KOPT-K1 (cell line): ENCODE measurements around the gene DCK.

ENCODE experiments used
- H3K27ac ChIP-seq: fragments of 200-600 bp; sonication (generic); 2 replicates; pipeline ENCODE4 v1.5.1; 2016; ENCODE audit warnings: antibody characterized with exemption, mild to moderate bottlenecking, low read depth, low read length; ENCODE audit not compliant: poor library complexity, severe bottlenecking
- H3K36me3 ChIP-seq: fragments of 200-600 bp; sonication (generic); 2 replicates; pipeline ENCODE4 v1.5.1; 2017; ENCODE audit warnings: antibody characterized with exemption, mild to moderate bottlenecking, low read length, moderate library complexity; ENCODE audit not compliant: insufficient read depth
- H3K9me3 ChIP-seq: fragments of 200-600 bp; sonication (generic); 2 replicates; pipeline ENCODE4 v1.5.1; 2017; ENCODE audit warnings: antibody characterized with exemption, low read length, mild to moderate bottlenecking; ENCODE audit not compliant: insufficient read depth, poor library complexity, severe bottlenecking

The DCK gene

DNA sequence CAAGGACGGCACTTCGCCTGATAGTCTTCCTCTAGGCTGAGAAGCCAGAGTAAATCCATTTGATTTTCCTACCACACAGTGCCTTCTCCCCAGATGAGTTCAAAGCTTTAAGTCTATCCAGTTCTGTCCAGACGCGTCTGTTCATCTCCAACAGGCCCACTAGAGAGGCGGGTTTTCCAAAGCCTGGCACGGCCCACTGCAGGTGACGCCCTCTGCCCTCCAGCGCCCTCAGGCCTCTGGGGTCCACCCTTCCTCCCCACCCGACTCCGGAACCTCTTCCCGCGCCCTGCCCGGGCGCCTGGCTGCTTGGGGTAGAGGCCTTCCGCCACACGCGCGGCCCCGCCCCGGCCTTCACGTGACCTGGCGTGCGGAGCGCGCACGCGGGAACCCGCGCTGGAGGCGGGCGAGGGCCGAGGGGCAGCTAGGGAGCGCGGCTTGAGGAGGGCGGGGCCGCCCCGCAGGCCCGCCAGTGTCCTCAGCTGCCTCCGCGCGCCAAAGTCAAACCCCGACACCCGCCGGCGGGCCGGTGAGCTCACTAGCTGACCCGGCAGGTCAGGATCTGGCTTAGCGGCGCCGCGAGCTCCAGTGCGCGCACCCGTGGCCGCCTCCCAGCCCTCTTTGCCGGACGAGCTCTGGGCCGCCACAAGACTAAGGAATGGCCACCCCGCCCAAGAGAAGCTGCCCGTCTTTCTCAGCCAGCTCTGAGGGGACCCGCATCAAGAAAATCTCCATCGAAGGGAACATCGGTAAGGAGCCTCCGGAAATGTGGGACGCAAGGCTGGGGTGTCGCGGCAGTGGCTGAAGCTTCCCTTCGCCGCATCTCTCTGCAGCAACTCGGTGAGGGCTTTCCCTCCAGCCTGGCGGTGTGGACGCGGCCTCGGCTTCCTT lies at the start of gene DCK:
TSS of gene DCK (plus strand) at position 469 of the 888 bp plus-strand sequence. CDS start at position 656, 187 bp downstream.
- Histone ChIP-seq H3K36me3 (peaks cover 21% of the 10 kb centered on the region), H3K27ac (peak within 1 kb of the TSS; percentile 96), H3K9me3 (peaks cover 2% of the 10 kb centered on the region)

DNA sequence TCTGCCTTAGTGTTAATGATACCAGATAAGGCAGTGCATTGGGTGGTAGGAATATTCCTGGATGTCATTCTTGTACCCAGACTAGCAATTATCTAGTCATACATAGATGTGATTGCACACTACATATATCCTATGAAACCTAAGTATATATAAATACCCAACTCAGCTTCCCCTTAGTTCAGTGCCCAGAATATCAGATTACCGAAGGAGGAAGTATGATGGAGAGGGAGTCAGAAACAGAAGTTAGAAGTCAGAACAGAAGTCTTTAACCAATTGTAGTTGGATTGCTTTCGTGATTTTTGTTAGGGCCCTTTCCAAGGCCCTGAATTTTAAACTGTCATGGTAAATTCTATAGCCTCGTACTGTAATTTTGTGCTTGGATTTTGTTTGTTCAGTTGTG lies 48.4 kb upstream of the DCK start:
- H3K27ac ChIP-seq = no peak overlapping the region
- peaks cover 16% of the 10 kb centered on the region; the same call in 1 of the 2 replicates for H3K36me3 ChIP-seq
- H3K9me3 ChIP-seq = peaks cover 14% of the 10 kb centered on the region

- H3K9me3 ChIP-seq = peaks cover 11% of the 10 kb centered on the region
- H3K27ac ChIP-seq = no peak overlapping the region
Observed at GRCh38 chr4:70945452-70946055, 47.9 kb upstream of the DCK start.

GRCh38 chr4:70946939-70947338 lies 46.5 kb upstream of the DCK start:
- no peak overlapping the region for H3K27ac ChIP-seq
- peaks cover 12% of the 10 kb centered on the region; the same call in 1 of the 2 replicates for H3K36me3 ChIP-seq
- H3K9me3 ChIP-seq = peaks cover 11% of the 10 kb centered on the region

More at GRCh38 chr4:70945452-70946055, 47.9 kb upstream of the DCK start:
- peaks cover 12% of the 10 kb centered on the region; the same call in 1 of the 2 replicates for H3K36me3 ChIP-seq

DNA sequence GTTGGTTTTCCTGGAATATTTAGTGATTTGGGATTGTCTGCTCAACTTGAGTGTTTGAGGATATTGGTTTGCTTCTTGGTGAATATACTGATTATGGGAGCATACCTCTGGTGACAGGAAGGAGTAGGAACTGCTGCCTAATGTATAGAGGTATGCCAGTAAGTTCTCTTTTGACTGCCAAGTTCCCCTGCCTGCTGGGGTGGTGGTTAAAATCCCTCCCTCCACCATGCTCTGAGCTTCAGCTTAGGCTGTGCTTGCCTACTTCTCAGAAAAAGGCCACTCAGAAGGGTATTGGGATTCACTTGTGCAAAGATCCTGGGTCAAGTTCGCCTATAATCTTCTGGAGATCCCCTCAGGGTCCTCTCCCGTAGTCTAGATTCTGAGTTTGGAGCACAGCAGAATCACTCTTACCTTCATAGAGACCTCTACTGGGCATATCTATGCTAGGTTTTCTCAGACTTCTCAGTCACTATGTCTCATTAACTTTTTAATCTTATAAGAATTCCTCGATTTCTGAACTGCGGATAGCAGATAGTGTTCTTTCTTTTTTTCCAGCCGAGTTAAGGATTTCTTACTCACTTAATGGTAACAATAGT lies 44.7 kb upstream of the DCK start:
- Histone ChIP-seq H3K36me3 (peaks cover 12% of the 10 kb centered on the region; the same call in 1 of the 2 replicates), H3K27ac (no peak overlapping the region), H3K9me3 (peaks cover 11% of the 10 kb centered on the region)

- Histone ChIP-seq H3K36me3 (peaks cover 5% of the 10 kb centered on the region), H3K27ac (no peak overlapping the region), H3K9me3 (no peaks in the 10 kb centered on the region)
Observed at GRCh38 chr4:70954032-70954431, 39.4 kb upstream of the DCK start.

- Histone ChIP-seq H3K27ac (peak overlapping the region; percentile 23), H3K36me3 (peaks cover 30% of the 10 kb centered on the region), H3K9me3 (no peaks in the 10 kb centered on the region)
Observed at GRCh38 chr4:70956549-70957210, 36.8 kb upstream of the DCK start.

GRCh38 chr4:70958681-70959080 lies 34.8 kb upstream of the DCK start:
- H3K9me3 ChIP-seq = no peaks in the 10 kb centered on the region
- H3K36me3 ChIP-seq = peaks cover 50% of the 10 kb centered on the region
- no peak overlapping the region for H3K27ac ChIP-seq

DNA sequence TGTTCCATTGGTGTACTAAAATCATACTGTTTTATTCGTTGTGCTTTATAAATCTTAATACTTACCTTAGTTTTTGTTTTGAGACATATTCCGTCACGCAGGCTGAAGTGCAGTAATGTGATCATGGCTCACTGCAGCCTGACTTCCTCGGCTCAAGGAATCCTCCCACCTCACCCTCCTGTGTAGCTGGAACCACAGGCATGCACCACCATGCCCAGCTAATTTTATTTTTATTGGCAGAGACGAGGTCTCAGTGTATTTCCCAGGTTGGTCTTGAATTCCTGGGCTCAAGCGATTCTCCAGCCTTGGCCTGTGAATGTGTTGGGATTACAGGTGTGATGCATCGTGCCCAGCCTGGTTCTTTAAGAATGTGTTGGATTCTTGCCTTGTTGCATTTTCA lies 24.4 kb upstream of the DCK start:
- Histone ChIP-seq H3K36me3 (peaks cover 20% of the 10 kb centered on the region), H3K27ac (peak overlapping the region; percentile 98), H3K9me3 (no peaks in the 10 kb centered on the region)

DNA sequence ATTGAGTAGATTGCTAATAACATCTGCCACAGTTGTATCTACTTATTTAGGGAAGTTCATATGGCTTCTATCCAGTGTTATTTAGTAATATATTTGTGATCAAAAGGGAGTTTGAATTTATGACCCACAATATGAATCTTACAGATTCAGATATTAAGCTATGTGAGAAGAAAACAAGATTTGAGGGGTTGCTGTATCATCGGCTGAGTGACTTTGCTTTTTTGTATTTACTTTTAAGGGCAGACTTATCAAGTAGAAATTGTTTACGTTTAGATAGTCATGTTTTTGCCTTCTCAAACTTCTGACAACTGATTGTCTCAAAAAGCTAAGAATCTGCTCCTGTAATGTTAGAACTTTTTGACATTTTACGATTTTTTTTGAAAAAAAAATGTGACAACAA lies 17.2 kb upstream of the DCK start:
- H3K9me3 ChIP-seq = no peaks in the 10 kb centered on the region
- H3K36me3 ChIP-seq = peaks cover 77% of the 10 kb centered on the region
- no peak overlapping the region for H3K27ac ChIP-seq

DNA sequence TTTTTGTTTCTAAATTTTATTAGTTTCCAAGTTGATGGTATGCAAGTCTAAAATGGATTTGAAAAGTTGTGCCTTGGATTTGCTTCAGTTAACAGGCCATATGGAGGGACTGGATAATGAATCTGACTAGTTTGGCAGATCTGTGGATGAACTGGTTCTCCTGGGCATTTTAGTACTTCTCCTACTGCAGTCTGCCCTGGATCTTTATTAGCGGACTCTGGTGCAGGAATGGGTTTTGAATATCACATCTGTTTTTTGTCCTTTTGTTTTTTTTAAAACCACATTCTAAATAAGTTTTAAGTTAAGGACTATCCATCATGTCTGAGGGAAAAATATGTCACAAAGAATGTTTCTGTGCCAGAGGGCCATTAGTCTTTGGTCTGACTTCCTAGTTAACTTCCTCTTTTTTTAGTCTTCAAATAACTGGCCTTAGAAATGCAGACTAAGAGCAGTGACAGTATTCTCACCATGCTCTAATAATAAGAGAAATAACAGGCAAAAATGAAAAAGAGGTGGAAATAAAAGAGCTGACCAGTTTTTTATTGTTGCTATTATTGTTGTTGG lies 13.9 kb upstream of the DCK start:
- no peaks in the 10 kb centered on the region for H3K9me3 ChIP-seq
- no peak overlapping the region for H3K27ac ChIP-seq
- peaks cover 73% of the 10 kb centered on the region for H3K36me3 ChIP-seq

DNA sequence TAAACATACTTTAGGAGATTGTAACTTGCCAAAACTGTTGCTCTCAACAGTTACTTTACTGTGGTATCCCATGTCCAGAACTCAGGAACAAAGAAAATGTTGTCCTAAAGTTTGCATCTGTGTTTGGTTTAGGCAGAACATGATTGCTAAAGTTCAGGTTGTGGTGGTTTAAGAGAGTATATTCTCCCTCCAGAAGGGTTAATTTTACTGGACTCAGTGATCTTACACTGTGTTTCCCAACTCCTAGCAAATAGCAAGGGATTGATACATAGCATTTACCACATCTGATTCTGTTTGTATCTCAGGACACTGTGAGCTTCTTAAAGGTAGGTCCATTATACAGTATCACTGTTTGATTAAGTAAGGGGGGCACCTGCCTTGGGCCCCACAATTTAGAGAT lies 13.3 kb upstream of the DCK start:
- H3K36me3 ChIP-seq = peaks cover 66% of the 10 kb centered on the region
- H3K9me3 ChIP-seq = no peaks in the 10 kb centered on the region
- H3K27ac ChIP-seq = no peak overlapping the region

DNA sequence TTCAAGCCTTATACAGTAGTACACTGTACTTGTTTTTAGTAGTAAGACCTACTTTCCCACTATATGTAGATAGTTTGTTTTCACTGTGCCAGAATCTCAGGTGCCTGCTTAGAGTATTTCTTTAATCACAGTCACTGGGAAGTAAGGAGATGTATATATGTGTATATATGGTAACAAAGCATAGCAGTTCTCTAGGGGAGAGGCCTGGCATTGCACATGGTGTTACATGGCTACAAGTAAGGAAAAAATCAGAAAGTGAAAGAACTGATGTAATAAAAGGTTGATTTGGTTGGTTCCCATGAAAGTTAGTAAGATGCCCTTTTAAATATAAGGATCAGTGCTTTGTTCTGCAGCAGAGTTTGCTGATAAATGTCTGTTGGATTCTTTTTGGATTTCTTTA lies 9.3 kb upstream of the DCK start:
- peaks cover 38% of the 10 kb centered on the region for H3K36me3 ChIP-seq
- H3K9me3 ChIP-seq = no peaks in the 10 kb centered on the region
- no peak overlapping the region for H3K27ac ChIP-seq

- H3K27ac ChIP-seq = no peak overlapping the region
- no peaks in the 10 kb centered on the region for H3K9me3 ChIP-seq
- peaks cover 34% of the 10 kb centered on the region for H3K36me3 ChIP-seq
Observed at GRCh38 chr4:70984589-70984988, 8.9 kb upstream of the DCK start.
